PFSK-1 (cell line): ENCODE results near the gene HAUS1.

ENCODE experiments used
- POLR2AphosphoS5 ChIP-seq: IDR thresholded peaks from 2 replicates; pipeline ENCODE4 v1.6.1; 2012; ENCODE audit warnings: low read depth, mild to moderate bottlenecking, control low read depth, low read length, moderate library complexity
- REST ChIP-seq, 2 experiments: IDR thresholded peaks; 2 replicates each; pipeline versions ENCODE4 v1.6.1 to v1.8.0; 2011 to 2012; ENCODE audit warnings: low read depth in 2 of 2, low read length in 2 of 2, control low read depth in 1 of 2, inconsistent platforms in 1 of 2, mild to moderate bottlenecking in 1 of 2, moderate library complexity in 1 of 2; ENCODE audit not compliant: insufficient read depth in 1 of 2
- SIN3A ChIP-seq: IDR thresholded peaks from 2 replicates; pipeline ENCODE4 v1.6.1; 2012; ENCODE audit warnings: mild to moderate bottlenecking, low read length, moderate library complexity, borderline replicate concordance; ENCODE audit not compliant: insufficient read depth
- TAF1 ChIP-seq: IDR thresholded peaks from 2 replicates; pipeline ENCODE4 v1.6.1; 2012; ENCODE audit warnings: low read length, control low read depth, borderline replicate concordance; ENCODE audit not compliant: insufficient read depth

- no peak for TF ChIP-seq TAF1
- TF ChIP-seq POLR2AphosphoS5, result no peak
- TF ChIP-seq SIN3A, result no peak
- TF ChIP-seq REST (IDR thresholded peaks at IDR 0.05; ENCODE audit: insufficient read depth in 1 of 2, low read depth in 2 of 2, low read length in 2 of 2), result no peak
These were observed 70.3 kb downstream of the HAUS1 start for GRCh38 chr18:46174342-46175041.
